GM19328 (cell line): ENCODE results near the gene ABCC1.
A peak's percentile ranks its signal among the peaks of the same experiment; 100 is the strongest.
"Not testable (repeated sequence)": the region's sequence is repeated elsewhere in the genome, so short reads cannot be mapped to it uniquely, and the experiment has no call there.

Experiments used
- ATAC-seq: cut with Tn5 transposase; IDR thresholded peaks from one replicate; pipeline ENCODE4 v1.9.1; 2021; ENCODE audit warnings: mild to moderate bottlenecking, moderate library complexity; ENCODE audit not compliant: unreplicated experiment

Gene ABCC1

DNA sequence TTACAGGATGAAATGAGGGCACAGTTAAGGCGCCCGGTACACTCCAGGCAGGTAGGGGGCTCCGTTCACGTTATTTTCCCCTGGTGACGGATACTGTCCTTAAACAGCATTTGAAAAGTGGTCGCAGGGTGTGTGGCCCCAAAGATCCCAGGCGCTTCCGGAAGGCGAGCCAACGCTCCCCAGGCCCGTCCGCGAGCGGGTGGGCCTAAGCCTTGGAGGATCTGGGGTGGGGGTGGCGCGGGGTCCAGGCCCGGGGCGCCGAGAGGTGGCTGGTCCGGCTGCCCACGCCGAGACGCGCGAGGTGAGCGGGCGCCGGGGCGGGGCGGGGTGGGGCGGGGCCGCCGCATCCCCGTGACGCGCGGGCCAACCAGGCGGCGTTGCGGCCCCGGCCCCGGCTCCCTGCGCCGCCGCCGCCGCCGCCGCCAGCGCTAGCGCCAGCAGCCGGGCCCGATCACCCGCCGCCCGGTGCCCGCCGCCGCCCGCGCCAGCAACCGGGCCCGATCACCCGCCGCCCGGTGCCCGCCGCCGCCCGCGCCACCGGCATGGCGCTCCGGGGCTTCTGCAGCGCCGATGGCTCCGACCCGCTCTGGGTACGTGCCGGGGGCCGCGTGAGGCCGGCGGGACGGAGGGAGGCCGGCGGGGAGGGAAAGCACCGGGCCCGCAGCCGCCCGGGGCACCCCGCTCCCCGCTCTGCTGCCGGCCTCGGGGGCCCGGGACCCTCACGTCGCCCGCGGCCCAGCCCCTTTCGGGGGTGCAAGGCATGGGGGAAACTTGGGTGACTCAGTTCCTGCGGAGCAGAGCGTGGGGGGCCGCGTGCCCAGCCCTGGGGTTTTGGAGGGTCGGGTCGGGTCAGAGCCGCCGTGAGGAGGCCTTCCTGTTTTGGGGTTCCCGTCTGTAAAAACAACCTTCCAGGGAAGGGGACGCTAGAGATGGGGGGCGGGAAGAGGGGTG is at the start of gene ABCC1:
Gene ABCC1, plus strand, starts transcription at position 407 of the 951 bp plus-strand sequence. Its CDS starts 136 bp downstream, at position 543.
- peak; percentile 73 for ATAC-seq

- ATAC-seq, result no peak
Measured at GRCh38 chr16:15900357-15900756, 49.1 kb upstream of the ABCC1 start.

- no peak for ATAC-seq
Measured at GRCh38 chr16:15900901-15901500, 48.4 kb upstream of the ABCC1 start.

DNA sequence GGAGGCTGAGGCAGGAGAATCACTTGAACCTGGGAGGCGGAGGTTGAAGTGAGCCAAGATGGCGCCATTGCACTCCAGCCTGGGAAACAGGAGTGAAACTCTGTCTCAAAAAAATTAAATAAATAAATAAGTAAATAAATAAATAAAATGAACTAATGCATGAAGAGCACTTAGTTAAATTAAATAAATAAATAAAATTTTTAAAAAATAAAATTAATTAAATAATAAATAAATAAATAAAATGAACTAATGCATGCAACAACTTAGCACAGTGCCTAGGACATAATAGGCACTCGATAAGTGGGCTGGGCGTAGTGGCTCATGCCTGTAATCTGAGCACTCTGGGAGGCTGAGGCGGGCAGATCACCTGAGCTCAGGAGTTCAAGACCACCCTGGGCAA is 45.5 kb upstream of the ABCC1 start:
- ATAC-seq, result no peak

- no peak for ATAC-seq
Measured at GRCh38 chr16:15906439-15906838, 43.0 kb upstream of the ABCC1 start.

- ATAC-seq, result peak; percentile 99
Measured at GRCh38 chr16:15907863-15908478, 41.4 kb upstream of the ABCC1 start.

- ATAC-seq, result no peak
Measured at GRCh38 chr16:15911198-15911597, 38.2 kb upstream of the ABCC1 start.

DNA sequence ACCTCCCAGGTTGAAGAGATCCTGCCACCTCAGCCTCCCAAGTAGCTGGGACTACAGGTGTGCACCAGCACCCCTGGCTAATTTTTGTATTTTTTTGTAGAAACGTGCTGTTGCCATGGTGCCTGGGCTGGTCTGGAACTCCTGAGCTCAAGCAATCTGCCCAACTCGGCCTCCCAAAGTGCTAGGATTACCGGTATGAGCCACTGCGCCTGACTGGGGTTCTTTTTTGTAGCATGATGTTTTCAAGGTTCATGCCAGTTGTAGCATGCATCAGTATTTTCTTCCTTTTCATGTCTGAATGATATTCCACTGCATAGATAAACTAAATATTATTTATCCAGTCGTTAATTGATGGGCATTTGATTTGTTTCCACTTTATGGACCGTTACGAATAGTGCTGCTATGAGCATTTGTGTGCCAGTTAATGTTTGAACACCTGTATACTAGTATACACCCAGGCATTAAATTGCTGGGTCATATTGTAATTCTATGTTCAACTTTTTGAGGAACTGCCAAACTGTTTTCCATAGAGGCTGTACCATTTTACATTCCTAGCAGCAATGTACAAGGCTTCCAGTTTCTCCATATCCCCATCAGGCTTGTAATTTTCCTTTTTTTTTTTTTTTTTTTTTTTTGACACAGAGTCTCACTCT is 36.2 kb upstream of the ABCC1 start:
- ATAC-seq, result no peak

- no peak for ATAC-seq
Measured at GRCh38 chr16:15915555-15916081, 33.8 kb upstream of the ABCC1 start.

GRCh38 chr16:15916323-15916722 is 33.1 kb upstream of the ABCC1 start:
- ATAC-seq, result no peak

DNA sequence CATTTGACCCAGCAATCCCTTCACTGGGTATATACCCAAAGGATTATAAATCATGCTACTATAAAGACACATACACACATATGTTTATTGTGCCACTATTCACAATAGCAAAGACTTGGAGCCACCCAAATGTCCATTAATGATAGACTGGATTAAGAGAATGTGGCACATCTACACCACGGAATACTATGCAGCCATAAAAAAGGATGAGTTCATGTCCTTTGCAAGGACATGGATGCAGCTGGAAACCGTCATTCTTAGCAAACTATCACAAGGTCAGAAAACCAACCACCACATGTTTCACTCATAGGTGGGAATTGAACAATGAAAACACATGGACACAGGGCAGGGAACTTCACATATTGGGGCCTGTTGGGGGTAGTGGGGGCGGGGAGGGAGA is 31.1 kb upstream of the ABCC1 start:
- not testable (repeated sequence) for ATAC-seq

- no peak for ATAC-seq
Measured at GRCh38 chr16:15919331-15919730, 30.1 kb upstream of the ABCC1 start.

DNA sequence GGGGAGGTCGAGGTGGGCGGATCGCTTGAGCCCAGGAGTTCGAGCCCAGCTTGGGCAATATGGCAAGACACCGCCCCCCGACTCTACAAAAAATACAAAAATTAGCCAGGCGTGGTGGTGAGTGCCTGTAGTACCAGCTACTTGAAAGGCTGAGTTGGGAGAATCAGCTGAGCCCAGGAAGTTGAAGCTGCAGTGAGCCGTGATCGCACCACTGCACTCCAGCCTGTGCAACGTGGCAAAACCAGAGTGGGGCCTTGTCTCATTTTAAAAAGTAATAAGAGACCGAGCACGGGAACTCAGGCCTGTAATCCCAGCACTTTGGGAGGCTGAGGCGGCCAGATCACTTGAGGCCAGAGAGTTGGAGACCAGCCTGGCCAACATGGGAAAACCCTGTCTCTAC is 24.4 kb upstream of the ABCC1 start:
- ATAC-seq, result no peak

GRCh38 chr16:15925631-15926030 is 23.8 kb upstream of the ABCC1 start:
- no peak for ATAC-seq

GRCh38 chr16:15928261-15929104 is 20.9 kb upstream of the ABCC1 start:
- no peak for ATAC-seq

DNA sequence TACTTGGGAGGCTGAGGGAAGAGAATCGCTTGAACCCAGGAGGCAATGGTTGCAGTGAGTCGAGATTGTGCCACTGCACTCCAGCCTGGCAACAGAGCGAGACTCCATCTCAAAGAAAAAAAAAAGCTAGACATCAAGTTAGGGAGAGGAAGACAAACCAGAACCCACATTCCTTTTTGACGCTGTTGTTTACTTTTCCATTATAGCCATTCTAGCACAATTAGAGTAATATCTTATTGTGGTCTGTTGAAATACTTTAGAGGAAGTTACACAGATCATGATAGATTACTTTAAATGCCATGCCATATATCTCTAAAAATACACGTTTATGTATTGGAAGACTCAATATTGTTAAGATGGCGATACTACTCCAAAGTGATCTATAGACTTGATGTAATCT is 16.5 kb upstream of the ABCC1 start:
- no peak for ATAC-seq

DNA sequence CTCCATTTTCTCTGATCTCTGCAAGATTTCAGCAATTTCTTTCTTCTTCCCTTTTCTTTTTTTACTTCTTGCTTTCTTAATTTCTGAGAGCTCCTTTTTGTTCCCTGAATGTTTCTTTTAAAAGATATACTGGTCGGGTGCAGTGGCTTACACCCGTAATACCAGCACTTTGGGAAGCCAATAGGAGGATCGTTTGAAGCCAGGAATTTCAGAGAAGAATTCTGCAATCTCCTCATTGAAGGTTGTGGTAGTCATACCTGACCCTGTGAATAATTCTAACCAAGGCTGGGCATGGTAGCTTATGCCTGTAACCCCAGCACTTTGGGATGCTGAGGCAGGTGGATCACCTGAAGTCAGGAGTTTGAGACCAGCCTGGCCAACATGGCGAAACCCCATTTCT is 15.6 kb upstream of the ABCC1 start:
- no peak for ATAC-seq

GRCh38 chr16:15934991-15935390 is 14.4 kb upstream of the ABCC1 start:
- no peak for ATAC-seq

- ATAC-seq, result not testable (repeated sequence)
Measured at GRCh38 chr16:15936809-15937208, 12.6 kb upstream of the ABCC1 start.
